Measurements from ENCODE around the gene EEF1E1.

DNA sequence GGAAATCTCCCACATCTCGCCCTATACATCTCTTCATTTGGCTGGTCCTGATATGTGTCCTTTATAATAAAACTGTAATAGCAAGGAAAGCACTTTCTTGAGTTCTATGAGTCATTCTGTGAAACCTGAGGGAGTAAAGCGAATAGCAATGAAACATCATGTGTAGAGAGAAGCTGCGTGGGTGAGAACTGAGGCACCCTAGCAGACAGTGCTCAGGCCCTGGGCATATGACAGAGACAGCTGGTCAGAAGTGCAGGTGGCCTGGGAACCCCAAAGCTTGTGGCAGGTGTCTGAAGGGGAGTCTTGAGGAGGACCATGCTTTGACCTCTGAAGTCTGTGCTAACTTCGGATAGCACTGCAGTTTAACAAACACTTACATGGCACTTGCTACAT lies 36.8 kb downstream of the EEF1E1 start:
- TF ChIP-seq, protein P1, sequence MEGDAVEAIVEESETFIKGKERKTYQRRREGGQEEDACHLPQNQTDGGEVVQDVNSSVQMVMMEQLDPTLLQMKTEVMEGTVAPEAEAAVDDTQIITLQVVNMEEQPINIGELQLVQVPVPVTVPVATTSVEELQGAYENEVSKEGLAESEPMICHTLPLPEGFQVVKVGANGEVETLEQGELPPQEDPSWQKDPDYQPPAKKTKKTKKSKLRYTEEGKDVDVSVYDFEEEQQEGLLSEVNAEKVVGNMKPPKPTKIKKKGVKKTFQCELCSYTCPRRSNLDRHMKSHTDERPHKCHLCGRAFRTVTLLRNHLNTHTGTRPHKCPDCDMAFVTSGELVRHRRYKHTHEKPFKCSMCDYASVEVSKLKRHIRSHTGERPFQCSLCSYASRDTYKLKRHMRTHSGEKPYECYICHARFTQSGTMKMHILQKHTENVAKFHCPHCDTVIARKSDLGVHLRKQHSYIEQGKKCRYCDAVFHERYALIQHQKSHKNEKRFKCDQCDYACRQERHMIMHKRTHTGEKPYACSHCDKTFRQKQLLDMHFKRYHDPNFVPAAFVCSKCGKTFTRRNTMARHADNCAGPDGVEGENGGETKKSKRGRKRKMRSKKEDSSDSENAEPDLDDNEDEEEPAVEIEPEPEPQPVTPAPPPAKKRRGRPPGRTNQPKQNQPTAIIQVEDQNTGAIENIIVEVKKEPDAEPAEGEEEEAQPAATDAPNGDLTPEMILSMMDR (IDR thresholded peaks at IDR 0.05) = no peak
- no peak for TF ChIP-seq POLR2A (IDR thresholded peaks at IDR 0.05)

Measured in body of pancreas (tissue), 4 donors.